ENCODE results near the gene PPFIA2. TPM values are rescaled to one million over a fixed set of nuclear protein-coding genes. Genes with fewer than 3 reads are reported as not detected.

The PPFIA2 gene
- polyA plus RNA-seq, 3 donors from 2014 or later: not detected

DNA sequence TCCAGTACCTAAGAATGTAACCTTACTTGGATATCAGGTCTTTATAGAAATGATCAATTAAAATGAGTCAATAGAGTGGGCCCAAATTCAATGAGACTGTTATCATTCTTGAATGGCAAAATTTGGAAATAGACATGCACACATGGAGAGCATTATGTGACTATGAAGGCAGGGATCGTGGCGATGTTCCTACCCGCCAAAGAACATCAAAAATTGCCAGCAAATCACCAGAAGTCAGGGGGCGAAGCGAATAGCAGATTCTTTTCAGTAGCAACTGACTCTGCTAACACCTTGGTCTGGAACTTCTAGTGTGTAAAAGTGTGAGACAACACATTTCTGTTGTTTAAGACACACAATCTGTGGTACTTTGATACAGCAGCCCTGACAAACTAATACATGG lies 488.8 kb downstream of the PPFIA2 start:
- Mint-ChIP-seq H3K9me3 (peaks cover 0 to 24% (median 7%) of the 10 kb centered on the region in 6 donors), H3K4me1 (no peaks in the 10 kb centered on the region), H3K27ac (no peak overlapping the region), H3K4me3 (no peak overlapping the region), H3K27me3 (ENCODE audit: low read depth in 3 of 3) (peaks cover 0 to 2% (median 0%) of the 10 kb centered on the region in 3 donors), H3K36me3 (no peaks in the 10 kb centered on the region)
- DNase-seq: no peak

DNA sequence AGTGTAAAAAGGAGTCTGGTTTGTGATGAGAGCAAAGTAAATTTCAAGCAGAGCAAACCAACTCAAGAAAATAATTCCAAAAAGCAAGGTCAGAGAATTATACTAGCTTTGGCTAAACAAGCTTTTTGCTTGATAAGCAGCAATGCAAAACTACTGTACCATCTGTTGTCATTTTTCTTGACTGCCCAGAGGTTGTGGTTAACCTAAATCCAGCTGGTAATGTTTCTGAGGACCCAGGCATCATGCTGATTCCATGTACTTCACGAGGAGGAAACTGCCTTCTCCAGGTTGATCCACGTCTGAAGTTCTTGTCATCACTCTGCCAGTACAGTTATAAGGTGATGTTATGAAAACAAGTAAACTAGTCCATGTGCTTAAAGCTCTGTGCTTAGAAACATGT lies 496.1 kb downstream of the PPFIA2 start:
- no peak for DNase-seq
- H3K36me3 Mint-ChIP-seq: no peaks in the 10 kb centered on the region
- H3K9me3 Mint-ChIP-seq: peaks cover 0 to 6% (median 5%) of the 10 kb centered on the region in 6 donors
- no peaks in the 10 kb centered on the region for H3K27me3 Mint-ChIP-seq (ENCODE audit: low read depth in 3 of 3)
- no peak overlapping the region for H3K4me3 Mint-ChIP-seq
- no peak overlapping the region for H3K27ac Mint-ChIP-seq
- no peaks in the 10 kb centered on the region for H3K4me1 Mint-ChIP-seq

- peaks cover 0 to 9% (median 6%) of the 10 kb centered on the region in 6 donors for H3K9me3 Mint-ChIP-seq
- no peak overlapping the region for H3K4me3 Mint-ChIP-seq
- H3K27ac Mint-ChIP-seq: no peak overlapping the region
- no peaks in the 10 kb centered on the region for H3K36me3 Mint-ChIP-seq
- H3K4me1 Mint-ChIP-seq: no peaks in the 10 kb centered on the region
- no peaks in the 10 kb centered on the region for H3K27me3 Mint-ChIP-seq (ENCODE audit: low read depth in 3 of 3)
- DNase-seq: no peak
Observed at GRCh38 chr12:81261508-81262207, 497.5 kb downstream of the PPFIA2 start.

DNA sequence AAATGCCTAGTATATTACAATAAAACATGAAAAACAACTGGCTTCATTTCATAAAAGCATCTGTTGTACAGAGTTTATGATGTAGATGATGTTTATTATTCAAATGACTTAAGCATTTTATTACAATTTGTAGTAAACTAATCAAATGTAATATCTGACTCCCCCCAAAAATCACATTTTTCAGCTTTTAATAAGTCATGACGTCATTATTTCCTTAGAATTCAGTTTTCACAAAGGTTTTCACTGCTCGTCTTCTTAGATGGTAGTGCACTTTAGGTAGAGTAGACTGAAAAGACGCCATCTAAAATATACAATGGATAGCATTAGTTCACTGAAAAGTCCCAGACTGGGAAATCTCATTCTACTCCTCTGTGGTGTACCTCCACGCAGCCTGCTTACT lies 499.8 kb downstream of the PPFIA2 start:
- H3K27me3 Mint-ChIP-seq (ENCODE audit: low read depth in 3 of 3): peaks cover 0 to 1% (median 0%) of the 10 kb centered on the region in 3 donors
- H3K4me1 Mint-ChIP-seq: no peaks in the 10 kb centered on the region
- H3K4me3 Mint-ChIP-seq: no peak overlapping the region
- no peak overlapping the region for H3K27ac Mint-ChIP-seq
- DNase-seq: no peak
- H3K9me3 Mint-ChIP-seq: peaks cover 0 to 13% (median 5%) of the 10 kb centered on the region in 6 donors
- no peaks in the 10 kb centered on the region for H3K36me3 Mint-ChIP-seq

DNA sequence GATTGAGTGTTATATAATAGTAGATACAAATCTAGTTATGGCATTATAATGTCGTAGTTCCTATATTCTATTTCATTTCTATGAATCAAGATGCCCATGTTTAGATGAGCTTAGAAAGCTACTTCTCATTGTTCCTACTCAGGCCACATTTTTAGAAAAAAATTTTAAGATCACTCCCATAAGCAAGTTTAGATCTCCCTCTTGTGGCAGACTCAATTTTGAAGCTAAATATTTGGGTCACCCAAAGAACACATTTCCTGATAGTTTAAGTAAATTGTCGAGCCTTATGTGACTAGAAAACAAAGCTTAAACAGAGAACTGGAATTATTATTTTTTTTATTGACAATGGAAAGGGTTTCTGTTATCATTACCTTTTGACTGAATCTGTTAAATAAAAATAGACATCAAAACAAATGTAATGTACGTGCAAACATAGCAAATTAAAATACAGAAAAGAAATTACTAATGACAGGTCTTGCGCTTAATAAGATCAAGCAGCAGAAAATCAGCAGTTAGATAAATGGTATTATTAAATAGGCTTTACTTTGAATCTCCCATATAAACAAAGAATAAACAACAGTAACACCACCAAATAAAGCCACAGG lies 501.1 kb downstream of the PPFIA2 start:
- H3K9me3 Mint-ChIP-seq: peaks cover 0 to 11% (median 6%) of the 10 kb centered on the region in 6 donors
- H3K4me3 Mint-ChIP-seq: no peak overlapping the region
- peaks cover 0 to 1% (median 0%) of the 10 kb centered on the region in 3 donors for H3K27me3 Mint-ChIP-seq (ENCODE audit: low read depth in 3 of 3)
- no peaks in the 10 kb centered on the region for H3K36me3 Mint-ChIP-seq
- no peaks in the 10 kb centered on the region for H3K4me1 Mint-ChIP-seq
- no peak overlapping the region for H3K27ac Mint-ChIP-seq
- DNase-seq: no peak

- no peak overlapping the region for H3K27ac Mint-ChIP-seq
- no peaks in the 10 kb centered on the region for H3K36me3 Mint-ChIP-seq
- H3K27me3 Mint-ChIP-seq (ENCODE audit: low read depth in 3 of 3): peaks cover 0 to 1% (median 0%) of the 10 kb centered on the region in 3 donors
- no peak overlapping the region for H3K4me3 Mint-ChIP-seq
- peaks cover 0 to 20% (median 9%) of the 10 kb centered on the region in 6 donors for H3K9me3 Mint-ChIP-seq
- no peak for DNase-seq
- no peaks in the 10 kb centered on the region for H3K4me1 Mint-ChIP-seq
Observed at GRCh38 chr12:81255947-81256346, 503.2 kb downstream of the PPFIA2 start.

- Mint-ChIP-seq H3K4me3 (no peak overlapping the region), H3K27ac (no peak overlapping the region), H3K4me1 (no peaks in the 10 kb centered on the region), H3K9me3 (peaks cover 0 to 25% (median 9%) of the 10 kb centered on the region in 6 donors), H3K36me3 (no peaks in the 10 kb centered on the region), H3K27me3 (ENCODE audit: low read depth in 3 of 3) (peaks cover 0 to 1% (median 0%) of the 10 kb centered on the region in 3 donors)
- no peak for DNase-seq
Observed at GRCh38 chr12:81255456-81255855, 503.7 kb downstream of the PPFIA2 start.

DNA sequence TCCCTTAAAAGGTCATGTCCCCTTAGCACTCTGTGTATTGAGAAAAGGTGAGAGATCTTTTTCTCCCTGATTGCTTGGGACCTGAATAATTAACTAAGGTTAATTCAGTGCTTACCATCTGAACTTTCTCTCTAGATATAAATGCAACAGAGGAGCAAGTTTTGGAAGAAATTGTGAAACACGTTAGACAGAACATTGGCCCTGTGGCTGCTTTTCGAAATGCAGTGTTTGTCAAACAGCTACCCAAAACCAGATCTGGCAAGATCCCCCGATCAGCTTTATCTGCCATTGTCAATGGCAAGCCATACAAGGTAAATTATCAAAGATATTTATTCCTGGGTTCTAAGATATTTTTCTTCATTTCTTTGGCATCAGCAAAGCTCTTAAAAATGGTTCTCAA lies 505.8 kb downstream of the PPFIA2 start:
- H3K36me3 Mint-ChIP-seq: no peaks in the 10 kb centered on the region
- H3K27me3 Mint-ChIP-seq (ENCODE audit: low read depth in 3 of 3): peaks cover 0 to 1% (median 0%) of the 10 kb centered on the region in 3 donors
- no peak overlapping the region for H3K27ac Mint-ChIP-seq
- no peaks in the 10 kb centered on the region for H3K4me1 Mint-ChIP-seq
- H3K4me3 Mint-ChIP-seq: no peak overlapping the region
- no peak for DNase-seq
- H3K9me3 Mint-ChIP-seq: peaks cover 0 to 27% (median 9%) of the 10 kb centered on the region in 6 donors

DNA sequence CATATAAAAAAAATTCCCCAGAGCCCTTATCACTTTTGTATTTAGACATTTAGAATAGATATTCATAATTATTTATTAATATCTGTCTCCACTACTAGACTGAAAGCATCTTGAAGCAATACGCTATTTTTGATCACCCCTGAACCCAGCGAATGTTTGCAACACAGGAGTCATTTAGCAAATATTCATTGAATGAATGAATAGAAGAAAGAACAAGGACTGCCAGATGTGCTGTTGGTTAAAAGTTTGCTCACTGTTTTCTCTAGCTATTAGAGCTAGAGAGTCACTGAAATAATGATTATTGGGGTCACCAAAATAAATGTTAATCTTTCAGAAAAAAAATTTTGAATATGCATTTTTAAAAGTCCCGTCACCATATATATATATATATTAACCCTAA lies 506.9 kb downstream of the PPFIA2 start:
- peaks cover 0 to 27% (median 10%) of the 10 kb centered on the region in 6 donors for H3K9me3 Mint-ChIP-seq
- no peaks in the 10 kb centered on the region for H3K4me1 Mint-ChIP-seq
- DNase-seq: no peak
- no peak overlapping the region for H3K4me3 Mint-ChIP-seq
- H3K36me3 Mint-ChIP-seq: no peaks in the 10 kb centered on the region
- H3K27ac Mint-ChIP-seq: no peak overlapping the region
- peaks cover 0 to 1% (median 0%) of the 10 kb centered on the region in 3 donors for H3K27me3 Mint-ChIP-seq (ENCODE audit: low read depth in 3 of 3)

DNA sequence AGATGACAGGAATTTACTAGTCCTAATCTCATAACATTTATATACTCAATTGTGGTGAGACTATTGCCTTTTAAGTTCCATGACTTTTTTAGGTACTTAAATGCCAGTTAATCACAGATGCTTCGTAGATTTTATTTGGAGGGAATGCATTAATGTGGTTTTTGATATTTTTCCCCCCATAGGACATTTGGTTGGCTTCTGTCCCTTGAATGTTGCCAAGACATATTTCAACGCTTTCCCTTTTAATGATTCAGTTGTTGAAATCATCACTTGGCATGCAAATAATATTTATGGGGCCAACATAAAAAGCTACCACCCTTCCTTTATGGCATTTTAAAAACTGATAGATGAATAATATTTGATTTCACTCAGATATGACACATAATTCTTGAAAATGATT lies 509.2 kb downstream of the PPFIA2 start:
- Mint-ChIP-seq H3K4me3 (no peak overlapping the region), H3K4me1 (no peaks in the 10 kb centered on the region), H3K27me3 (ENCODE audit: low read depth in 3 of 3) (no peaks in the 10 kb centered on the region), H3K36me3 (no peaks in the 10 kb centered on the region), H3K27ac (no peak overlapping the region), H3K9me3 (peaks cover 2 to 30% (median 7%) of the 10 kb centered on the region in 6 donors)
- DNase-seq: no peak

DNA sequence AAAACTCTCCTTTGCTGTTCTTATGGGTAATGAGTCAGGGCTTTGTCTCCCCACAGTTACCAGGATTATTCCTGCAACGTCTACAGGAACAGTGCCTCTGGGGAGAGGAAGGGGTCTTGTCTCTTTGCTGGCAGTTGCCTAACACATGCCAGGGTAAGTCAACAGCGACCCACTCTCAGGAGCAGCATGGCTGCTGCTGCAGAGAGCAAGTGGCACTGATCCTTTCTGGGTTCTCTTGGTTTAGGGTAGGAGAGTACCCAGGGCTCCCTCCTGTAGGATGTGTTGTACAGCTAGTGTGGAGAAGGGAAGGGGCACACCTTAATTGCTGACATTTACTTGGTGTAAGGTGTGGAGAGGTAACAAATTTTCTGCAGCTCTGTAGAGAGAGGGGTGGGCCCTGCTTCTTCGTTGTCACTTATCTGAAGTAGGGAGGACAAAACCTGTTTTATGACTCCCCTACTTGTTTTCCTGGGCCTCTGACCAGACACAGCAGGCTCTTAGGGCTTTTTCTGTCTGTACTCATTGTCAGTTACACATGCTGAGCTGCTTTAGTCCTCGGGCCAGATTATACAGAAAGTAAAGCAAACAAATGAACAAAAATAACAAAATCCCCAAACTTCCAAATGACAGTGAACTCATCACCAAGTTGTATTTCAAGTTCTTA lies 513.1 kb downstream of the PPFIA2 start:
- peaks cover 2 to 27% (median 11%) of the 10 kb centered on the region in 6 donors for H3K9me3 Mint-ChIP-seq
- DNase-seq: no peak
- H3K27me3 Mint-ChIP-seq (ENCODE audit: low read depth in 3 of 3): peaks cover 0 to 2% (median 0%) of the 10 kb centered on the region in 3 donors

DNA sequence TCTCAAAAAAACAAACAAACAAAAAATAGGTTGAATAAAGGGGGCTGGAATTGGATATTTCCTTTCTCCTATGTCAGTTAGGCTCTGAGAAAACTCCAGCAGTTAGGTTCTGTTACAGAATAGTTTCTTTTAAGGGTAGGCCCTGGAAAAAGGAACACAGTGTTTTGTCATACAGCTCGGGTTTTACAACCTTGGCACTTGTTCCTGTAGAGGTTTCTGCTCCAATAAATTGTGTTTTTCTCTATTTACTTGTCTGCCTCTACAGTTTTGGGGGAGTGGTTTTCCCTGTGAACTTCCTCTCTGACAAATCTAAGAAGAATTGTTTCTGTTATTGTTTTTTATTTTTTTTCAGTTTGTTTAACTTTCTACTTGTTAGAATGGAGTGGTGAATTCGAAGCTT lies 513.7 kb downstream of the PPFIA2 start:
- H3K27ac Mint-ChIP-seq: no peak overlapping the region
- H3K27me3 Mint-ChIP-seq (ENCODE audit: low read depth in 3 of 3): peaks cover 0 to 2% (median 0%) of the 10 kb centered on the region in 3 donors
- no peak overlapping the region for H3K4me3 Mint-ChIP-seq
- no peaks in the 10 kb centered on the region for H3K4me1 Mint-ChIP-seq
- peaks cover 2 to 23% (median 11%) of the 10 kb centered on the region in 6 donors for H3K9me3 Mint-ChIP-seq
- no peaks in the 10 kb centered on the region for H3K36me3 Mint-ChIP-seq
- no peak for DNase-seq

More for the DNA sequence above, 513.1 kb downstream of the PPFIA2 start:
- H3K27ac Mint-ChIP-seq: no peak overlapping the region
- no peaks in the 10 kb centered on the region for H3K36me3 Mint-ChIP-seq
- H3K4me3 Mint-ChIP-seq: no peak overlapping the region
- H3K4me1 Mint-ChIP-seq: no peaks in the 10 kb centered on the region

GRCh38 chr12:81231574-81232368 lies 527.4 kb downstream of the PPFIA2 start:
- Mint-ChIP-seq H3K27me3 (ENCODE audit: low read depth in 3 of 3) (no peaks in the 10 kb centered on the region), H3K27ac (no peak overlapping the region), H3K4me1 (no peaks in the 10 kb centered on the region), H3K4me3 (no peak overlapping the region), H3K36me3 (no peaks in the 10 kb centered on the region), H3K9me3 (peaks cover 0 to 21% (median 7%) of the 10 kb centered on the region in 6 donors)
- no peak for DNase-seq
